ES-I3 (cell line): Measurements from ENCODE around the gene INSIG1.

Experiments
- H3K36me3 ChIP-seq: 2 replicates; pipeline ENCODE4 v1.6.1; 2013; ENCODE audit warnings: mild to moderate bottlenecking, low read length, control low read depth, moderate library complexity; ENCODE audit not compliant: insufficient read depth
- H3K4me1 ChIP-seq: 2 replicates; pipeline ENCODE4 v1.6.1; 2013; ENCODE audit warnings: mild to moderate bottlenecking, control low read depth, low read length; ENCODE audit not compliant: insufficient read depth
- H3K9ac ChIP-seq: 2 replicates; pipeline ENCODE4 v1.6.1; 2013; ENCODE audit warnings: low read depth, mild to moderate bottlenecking, low read length, moderate library complexity
- H3K9me3 ChIP-seq: 2 replicates; pipeline ENCODE4 v1.6.1; 2013; ENCODE audit warnings: mild to moderate bottlenecking, low read length, moderate library complexity; ENCODE audit not compliant: control insufficient read depth, insufficient read depth

INSIG1 gene

DNA sequence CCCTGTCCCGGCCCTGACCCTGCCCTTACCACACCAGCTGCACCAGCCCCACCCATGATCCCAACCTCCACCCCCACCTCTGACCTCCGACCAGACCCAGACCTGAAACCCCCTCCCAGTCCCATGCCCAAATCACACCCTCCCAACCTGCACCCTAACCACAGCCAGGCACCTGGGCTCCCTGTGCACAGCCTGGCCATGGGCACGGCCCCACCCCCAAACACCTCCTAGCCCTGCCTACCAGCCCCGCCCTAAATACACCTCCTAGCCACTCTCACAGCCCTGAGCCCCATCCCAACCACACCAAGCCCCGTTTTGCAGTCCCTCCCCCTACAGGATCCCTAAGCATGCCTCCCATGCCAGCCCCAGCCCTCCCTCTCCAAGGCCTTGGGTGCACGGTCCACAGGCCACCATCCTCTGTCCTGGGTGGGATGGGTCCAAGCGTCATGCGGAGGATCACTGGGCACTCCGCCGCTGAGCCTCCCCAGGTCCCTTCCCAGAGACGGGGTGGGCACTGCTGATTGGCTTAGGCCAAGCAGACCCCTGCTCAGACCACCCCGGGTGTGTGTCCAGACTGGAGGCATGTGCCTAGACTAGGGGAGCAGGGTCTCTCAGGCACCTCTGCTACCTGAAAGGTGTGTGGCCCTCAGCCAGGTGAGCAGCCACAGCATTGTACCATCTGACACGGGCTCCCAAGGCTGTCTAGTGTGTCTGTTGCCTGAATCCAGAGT lies 30.1 kb downstream of the INSIG1 start:
- H3K36me3 ChIP-seq: no peaks in the 10 kb centered on the region
- peaks cover 3% of the 10 kb centered on the region; the same call in 1 of the 2 replicates for H3K9me3 ChIP-seq
- H3K4me1 ChIP-seq: no peaks in the 10 kb centered on the region
- H3K9ac ChIP-seq: no peak overlapping the region

DNA sequence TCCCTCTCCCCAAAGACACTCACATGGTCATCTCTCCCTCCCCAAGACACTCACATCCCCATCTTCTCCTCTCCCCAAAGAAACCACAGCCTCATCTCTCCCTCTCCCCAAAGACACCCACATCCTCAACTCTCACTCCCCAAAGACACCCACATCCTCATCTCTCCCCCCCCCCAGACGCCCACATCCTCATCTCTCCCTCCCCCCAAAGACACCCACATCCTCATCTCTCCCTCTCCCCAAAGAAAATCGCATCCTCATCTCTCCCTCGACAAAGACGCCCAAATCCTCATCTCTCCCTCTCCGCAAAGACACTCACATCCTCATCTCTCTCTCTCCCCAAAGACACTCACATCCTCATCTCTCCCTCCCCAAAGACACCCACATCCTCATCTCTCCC lies 31.5 kb downstream of the INSIG1 start:
- H3K9ac ChIP-seq: no peak overlapping the region
- no peaks in the 10 kb centered on the region for H3K9me3 ChIP-seq
- no peaks in the 10 kb centered on the region for H3K36me3 ChIP-seq
- no peaks in the 10 kb centered on the region for H3K4me1 ChIP-seq

DNA sequence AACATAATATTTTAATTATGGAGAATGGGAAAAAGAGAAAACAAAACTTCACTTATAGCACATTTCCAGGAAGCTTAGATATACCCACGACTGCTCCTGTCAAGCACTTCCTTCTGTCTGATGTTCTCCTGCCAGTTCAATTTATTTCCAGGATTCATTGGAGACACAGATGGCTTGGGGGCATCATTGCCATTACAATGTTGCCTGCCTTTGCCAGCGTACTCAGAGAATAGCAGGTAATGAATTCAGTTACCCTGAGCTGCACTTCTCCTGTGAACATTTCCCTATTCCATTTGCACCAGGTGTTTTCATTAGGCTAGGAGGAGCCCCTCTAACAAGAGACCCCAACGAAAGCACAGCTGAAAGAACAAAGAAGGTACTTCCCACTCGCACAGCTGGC lies 33.7 kb downstream of the INSIG1 start:
- no peak overlapping the region for H3K9ac ChIP-seq
- H3K9me3 ChIP-seq: no peaks in the 10 kb centered on the region
- H3K4me1 ChIP-seq: no peaks in the 10 kb centered on the region
- H3K36me3 ChIP-seq: no peaks in the 10 kb centered on the region

DNA sequence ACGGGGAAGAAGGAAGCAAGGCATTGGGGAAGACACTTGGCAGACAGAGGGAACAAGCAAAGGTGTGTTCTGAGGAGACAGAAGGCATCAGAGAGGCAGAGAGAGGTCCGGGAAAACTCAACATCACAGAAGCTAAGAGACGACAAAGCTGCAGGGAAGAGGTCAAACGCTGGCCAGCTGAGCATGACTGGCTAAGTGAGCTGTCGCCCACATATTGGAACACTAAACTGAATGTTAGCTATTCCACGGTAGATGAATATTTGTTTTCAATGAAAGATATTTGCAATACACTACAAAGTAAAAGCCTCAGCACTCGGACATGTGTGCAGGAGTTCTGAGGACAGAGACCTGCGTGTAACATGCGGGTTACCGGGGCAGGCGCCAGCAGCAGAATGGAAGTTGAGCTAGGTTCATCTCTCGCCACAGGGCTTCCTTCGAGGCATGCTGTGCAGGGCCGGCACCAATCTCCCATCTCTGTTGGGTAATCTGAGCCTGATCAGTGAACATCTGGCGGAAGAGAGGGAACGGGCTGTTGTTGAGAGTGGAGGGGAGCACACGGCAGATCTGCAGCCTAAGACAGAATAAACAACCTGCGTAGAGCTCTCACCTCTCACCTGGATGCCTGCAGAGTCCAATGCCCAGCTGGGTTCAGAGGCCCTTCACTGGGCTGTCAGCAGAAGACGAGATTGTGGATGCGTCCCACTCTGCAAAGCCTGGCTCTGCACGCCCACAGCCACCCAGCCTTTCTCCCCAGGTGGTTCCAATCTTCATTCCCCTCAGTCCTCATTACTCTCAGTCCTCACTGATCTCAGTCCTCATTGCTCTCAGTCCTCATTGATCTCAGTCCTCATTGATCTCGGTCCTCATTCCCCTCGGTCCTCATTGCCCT lies 35.9 kb downstream of the INSIG1 start:
- H3K4me1 ChIP-seq: no peaks in the 10 kb centered on the region
- H3K9ac ChIP-seq: no peak overlapping the region
- no peaks in the 10 kb centered on the region for H3K9me3 ChIP-seq
- no peaks in the 10 kb centered on the region for H3K36me3 ChIP-seq

DNA sequence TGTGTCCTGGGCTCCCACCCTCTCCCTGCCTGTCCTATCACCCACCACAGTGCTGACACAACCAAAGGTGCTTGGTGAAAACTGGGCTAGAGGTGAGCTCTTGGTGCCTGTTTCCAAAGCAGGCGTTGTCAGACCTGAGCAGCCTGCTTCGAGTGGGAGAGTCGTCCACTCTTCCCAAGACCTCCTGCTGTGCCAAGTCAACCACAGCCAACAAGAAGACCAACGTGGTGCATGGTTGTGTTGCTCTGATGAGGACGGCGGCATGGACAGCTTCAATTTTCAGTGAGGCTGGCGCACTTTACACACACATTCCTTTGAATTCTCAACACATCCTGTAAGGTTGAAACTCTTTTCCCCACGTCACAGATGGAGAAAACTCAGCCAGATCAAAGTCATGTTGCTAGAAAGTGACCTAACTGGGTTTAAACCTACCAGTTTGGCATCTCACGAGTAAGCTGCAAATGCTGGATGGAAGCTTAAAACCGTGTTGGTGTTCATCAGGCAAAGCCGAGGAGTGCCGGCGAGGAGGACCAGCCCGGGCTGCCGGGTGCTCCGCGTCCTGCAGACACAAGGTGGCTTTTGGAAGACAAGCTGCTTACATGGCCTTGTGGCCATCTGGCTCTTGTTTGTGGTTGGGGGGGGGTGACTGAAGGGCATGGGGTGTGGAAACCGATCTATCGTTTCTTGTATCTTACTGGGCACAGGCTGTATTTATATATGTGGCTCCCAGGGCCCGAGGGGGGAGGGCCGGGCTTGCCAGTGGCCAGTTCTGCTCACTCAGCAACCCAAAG lies 39.3 kb downstream of the INSIG1 start:
- Histone ChIP-seq H3K4me1 (no peaks in the 10 kb centered on the region), H3K9me3 (no peaks in the 10 kb centered on the region), H3K36me3 (no peaks in the 10 kb centered on the region)

DNA sequence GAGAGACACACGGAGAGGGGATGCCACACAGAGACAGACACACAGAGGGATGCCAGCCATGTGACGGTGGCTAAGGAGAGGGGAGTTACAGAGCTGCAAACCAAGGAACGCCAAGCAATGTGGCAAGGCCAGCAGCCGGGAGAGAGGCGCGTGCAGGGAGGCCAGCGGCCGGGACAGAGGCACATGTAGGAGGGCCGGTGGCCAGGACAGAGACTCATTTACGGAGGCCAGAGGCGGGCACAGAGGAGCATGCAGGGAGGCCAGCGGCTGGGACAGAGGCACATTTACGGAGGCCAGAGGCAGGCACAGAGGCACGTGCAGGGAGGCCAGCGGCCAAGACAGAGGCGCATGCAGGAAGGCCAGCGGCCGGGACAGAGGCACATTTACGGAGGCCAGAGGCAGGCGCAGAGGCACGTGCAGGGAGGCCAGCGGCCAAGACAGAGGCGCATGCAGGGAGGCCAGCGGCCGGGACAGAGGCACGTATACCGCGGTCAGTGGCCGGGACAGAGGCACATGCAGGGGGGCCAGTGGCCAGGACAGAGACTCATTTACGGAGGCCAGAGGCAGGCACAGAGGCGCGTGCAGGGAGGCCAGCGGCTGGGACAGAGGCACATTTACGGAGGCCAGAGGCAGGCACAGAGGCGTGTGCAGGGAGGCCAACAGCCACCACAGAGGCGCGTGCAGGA lies 40.4 kb downstream of the INSIG1 start:
- Histone ChIP-seq H3K9me3 (no peaks in the 10 kb centered on the region), H3K36me3 (no peaks in the 10 kb centered on the region), H3K4me1 (no peaks in the 10 kb centered on the region), H3K9ac (no peak overlapping the region)

More for the DNA sequence above, 39.3 kb downstream of the INSIG1 start:
- no peak overlapping the region for H3K9ac ChIP-seq

DNA sequence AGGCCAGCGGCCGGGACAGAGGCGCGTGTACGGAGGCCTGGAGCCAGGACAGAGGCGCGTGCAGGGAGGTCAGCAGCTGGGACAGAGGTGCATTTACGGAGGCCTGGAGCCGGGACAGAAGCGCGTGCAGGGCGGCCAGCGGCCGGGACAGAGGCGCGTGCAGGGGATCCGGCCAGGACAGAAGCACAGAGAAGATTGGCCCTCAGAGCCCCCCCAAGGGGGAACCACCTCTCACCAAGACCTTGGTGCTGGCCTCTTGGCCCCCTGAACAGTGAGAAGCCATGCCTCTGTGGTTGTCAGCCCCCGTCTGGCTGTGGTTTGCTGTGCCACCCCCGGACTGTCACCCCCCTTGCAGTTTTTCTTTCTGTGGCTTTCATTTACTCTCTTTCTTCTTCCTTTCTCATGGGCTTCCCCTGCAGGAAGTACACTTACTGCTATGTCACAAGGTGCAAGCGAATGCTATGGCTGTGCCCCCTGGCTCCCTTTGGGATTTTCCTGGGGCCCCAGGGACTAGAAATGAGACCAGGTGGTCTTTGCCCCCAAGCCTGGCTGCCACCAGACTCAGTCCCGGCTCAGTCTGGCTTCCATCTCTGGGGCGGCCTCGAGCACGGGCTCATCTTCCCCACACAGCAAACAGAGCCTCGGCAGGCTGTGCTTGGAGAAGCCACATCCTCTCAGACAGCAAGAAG lies 41.1 kb downstream of the INSIG1 start:
- Histone ChIP-seq H3K9ac (no peak overlapping the region), H3K9me3 (no peaks in the 10 kb centered on the region), H3K4me1 (no peaks in the 10 kb centered on the region), H3K36me3 (no peaks in the 10 kb centered on the region)

DNA sequence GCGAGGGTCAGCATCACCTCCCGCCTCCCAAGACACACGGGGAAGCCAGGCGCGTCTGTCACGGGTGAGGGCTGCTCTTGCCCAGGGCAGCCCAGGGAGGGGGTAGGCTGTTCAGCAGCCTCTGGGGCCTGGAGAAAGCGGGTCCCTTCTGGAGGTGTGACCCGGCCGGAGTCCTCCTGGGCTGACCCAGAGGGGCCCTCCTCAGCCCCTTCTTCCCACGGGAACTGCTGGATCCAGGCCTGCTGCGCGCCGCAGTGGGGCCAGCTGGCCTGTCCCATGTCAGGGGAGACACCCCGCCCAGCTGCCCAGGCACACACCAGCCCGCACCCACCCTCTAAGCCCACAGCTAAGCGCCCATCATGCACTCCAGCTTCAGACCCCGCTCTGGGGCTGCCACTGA lies 41.8 kb downstream of the INSIG1 start:
- H3K4me1 ChIP-seq: no peaks in the 10 kb centered on the region
- no peaks in the 10 kb centered on the region for H3K9me3 ChIP-seq
- H3K9ac ChIP-seq: no peak overlapping the region

DNA sequence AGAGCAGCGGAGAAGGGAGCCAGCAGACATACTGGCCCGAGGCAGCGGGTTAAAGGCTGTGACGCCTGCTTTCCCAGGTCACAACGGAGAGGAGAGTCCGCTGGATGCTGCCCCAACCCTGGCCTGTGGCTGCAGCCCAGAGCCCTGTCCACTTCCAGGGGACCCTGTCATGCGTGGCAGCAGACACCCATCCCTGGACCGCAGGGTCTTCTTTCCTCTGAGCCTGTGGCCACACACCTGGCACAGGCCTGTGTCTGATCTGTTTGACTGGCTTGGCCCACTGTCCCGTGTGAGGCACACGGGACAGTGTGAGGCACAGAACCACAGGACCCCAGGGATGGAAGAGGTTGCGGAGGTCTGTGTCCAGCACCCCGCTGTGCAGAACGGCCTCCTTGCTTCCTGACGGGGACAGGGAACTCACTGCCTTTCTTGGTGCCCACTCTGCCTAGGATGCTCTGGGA lies 42.4 kb downstream of the INSIG1 start:
- no peaks in the 10 kb centered on the region for H3K9me3 ChIP-seq
- no peaks in the 10 kb centered on the region for H3K36me3 ChIP-seq
- no peaks in the 10 kb centered on the region for H3K4me1 ChIP-seq
- H3K9ac ChIP-seq: no peak overlapping the region

More for the DNA sequence above, 41.8 kb downstream of the INSIG1 start:
- no peaks in the 10 kb centered on the region for H3K36me3 ChIP-seq

DNA sequence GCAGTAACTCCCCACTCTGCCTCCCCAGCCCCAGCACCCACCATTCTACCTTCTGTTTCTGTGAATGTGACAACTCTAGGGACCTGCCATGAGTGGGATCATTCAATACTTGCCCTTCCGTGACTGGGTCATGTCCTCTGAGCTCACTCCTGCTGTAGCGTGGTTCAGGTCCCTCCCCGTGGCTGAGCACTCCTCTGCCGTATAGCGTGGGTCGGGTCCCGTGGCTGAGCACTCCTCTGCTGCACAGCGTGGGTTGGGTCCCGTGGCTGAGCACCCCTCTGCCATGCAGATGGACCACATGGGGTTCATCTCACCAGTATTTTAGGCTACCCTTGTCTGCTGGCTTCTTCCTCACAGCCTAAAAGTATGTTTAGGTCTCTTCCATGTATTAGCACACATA lies 43.0 kb downstream of the INSIG1 start:
- H3K36me3 ChIP-seq: no peaks in the 10 kb centered on the region
- H3K9me3 ChIP-seq: no peaks in the 10 kb centered on the region
- no peak overlapping the region for H3K9ac ChIP-seq
- no peaks in the 10 kb centered on the region for H3K4me1 ChIP-seq

DNA sequence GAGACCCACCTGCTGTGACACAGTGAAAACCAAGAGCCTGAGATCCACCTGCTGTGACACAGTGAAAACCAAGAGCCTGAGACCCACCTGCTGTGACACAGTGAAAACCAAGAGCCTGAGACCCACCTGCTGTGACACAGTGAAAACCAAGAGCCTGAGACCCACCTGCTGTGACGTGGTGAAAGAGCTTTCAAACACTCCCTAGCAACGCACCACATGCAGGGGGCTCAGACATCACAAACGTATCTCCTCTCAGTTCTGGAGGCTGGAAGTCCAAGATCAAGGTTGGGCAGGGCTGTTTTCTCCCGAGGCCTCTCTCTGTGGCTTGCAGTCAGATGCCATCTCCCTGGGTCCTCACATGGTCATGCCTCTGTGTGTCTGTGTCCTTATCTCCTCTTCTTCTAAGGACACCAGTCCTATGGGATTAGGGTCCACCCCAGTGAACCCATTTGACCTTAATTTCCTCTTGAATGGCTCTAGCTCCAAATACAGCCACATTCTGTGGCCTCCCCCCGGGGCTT lies 43.8 kb downstream of the INSIG1 start:
- H3K9ac ChIP-seq: no peak overlapping the region
- H3K4me1 ChIP-seq: no peaks in the 10 kb centered on the region
- H3K36me3 ChIP-seq: no peaks in the 10 kb centered on the region
- no peaks in the 10 kb centered on the region for H3K9me3 ChIP-seq

DNA sequence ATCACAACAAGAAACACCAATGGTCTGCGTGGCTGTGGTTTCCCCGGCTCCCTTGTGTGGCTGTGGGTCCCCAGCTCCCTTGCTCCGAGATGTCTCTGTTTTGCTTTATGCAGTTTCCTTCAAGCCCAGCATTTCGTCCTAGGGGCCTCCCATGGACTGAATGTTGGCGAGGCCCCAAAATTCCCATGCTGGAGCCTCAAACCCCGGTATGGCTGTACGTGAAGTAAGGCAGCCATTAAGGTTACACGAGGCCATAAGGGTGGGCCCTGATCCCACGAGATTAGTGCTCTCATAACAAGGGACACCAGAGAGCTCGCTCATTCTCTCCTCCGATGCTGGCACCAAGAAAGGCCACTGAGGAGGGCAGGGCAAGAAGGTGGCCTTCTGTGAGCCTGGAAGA lies 44.6 kb downstream of the INSIG1 start:
- Histone ChIP-seq H3K9ac (no peak overlapping the region), H3K9me3 (no peaks in the 10 kb centered on the region), H3K4me1 (no peaks in the 10 kb centered on the region), H3K36me3 (no peaks in the 10 kb centered on the region)

DNA sequence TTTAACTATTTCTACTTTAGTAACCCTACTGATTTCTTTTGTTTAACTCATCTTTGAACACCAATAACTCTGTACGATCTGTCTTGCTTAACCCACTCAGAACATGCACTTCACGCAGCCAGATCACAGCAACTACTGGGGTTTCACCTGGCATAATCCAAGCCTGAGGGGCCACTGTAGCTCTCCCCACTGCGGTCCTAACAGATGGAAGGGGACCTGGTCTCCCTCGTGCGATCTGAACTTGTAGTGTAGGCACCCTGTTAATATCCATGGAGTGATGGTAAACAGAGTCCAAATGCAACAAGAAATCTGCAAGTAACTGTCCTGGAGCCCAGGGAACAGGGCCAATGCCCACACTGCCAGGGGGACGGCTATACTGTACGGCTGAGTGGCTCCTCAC lies 45.5 kb downstream of the INSIG1 start:
- Histone ChIP-seq H3K9me3 (no peaks in the 10 kb centered on the region), H3K36me3 (no peaks in the 10 kb centered on the region), H3K4me1 (no peaks in the 10 kb centered on the region), H3K9ac (no peak overlapping the region)
